Subcutaneous adipose tissue (tissue), 4 donors: Measurements from ENCODE around the gene CALN1. TPM values are rescaled to one million over a fixed set of nuclear protein-coding genes. Genes with fewer than 3 reads are reported as not detected.

ENCODE experiments used
- CTCF ChIP-seq: fragments of 450-650 bp; IDR thresholded peaks from one replicate; pipeline ENCODE4 v1.5.1; 2016; ENCODE audit warnings: low read depth, mild to moderate bottlenecking, control low read depth, antibody characterized with exemption, moderate library complexity
- total RNA-seq, 4 donors: library from RNA; depleted of rRNA; stranded (reverse); fragments of >200 nt; gene quantifications; one replicate each; pipeline ENCODE4 v1.1.0, GENCODE V29; 2016

Gene CALN1
- total RNA-seq, 4 donors from 2014 or later, result 0.19 to 0.68 (median 0.22) TPM; not detected in 1

GRCh38 chr7:72080865-72081510 lies 331.1 kb downstream of the CALN1 start:
- TF ChIP-seq CTCF, result no peak

- TF ChIP-seq CTCF, result no peak
Measured at GRCh38 chr7:72080341-72080766, 331.8 kb downstream of the CALN1 start.

- no peak for TF ChIP-seq CTCF
Measured at GRCh38 chr7:72078856-72079255, 333.3 kb downstream of the CALN1 start.

GRCh38 chr7:72078301-72078700 lies 333.8 kb downstream of the CALN1 start:
- TF ChIP-seq CTCF, result no peak

GRCh38 chr7:72077786-72078185 lies 334.4 kb downstream of the CALN1 start:
- TF ChIP-seq CTCF, result no peak

- TF ChIP-seq CTCF, result no peak
Measured at GRCh38 chr7:72072901-72073300, 339.2 kb downstream of the CALN1 start.

DNA sequence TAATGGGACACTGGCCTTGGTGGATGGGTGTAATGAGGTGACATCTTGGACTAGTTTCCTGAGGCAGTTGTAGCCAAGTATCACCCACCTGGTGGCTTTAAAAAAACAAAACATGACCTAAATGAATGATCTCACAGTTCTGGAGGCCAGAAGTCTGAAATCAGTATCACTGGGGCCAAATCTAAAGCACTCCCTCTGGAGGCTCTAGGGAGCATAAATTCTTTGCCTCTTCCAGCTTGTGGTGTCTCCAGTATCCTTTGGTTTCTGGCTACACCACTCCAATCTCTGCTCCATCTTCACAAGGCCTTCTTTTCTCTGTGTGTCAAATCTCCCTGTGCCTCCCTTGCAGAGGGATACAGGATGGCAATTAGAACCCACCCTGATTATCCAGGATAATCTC lies 342.9 kb downstream of the CALN1 start:
- no peak for TF ChIP-seq CTCF
